ENCODE measurements around the gene ARHGAP6. TPM values are rescaled to one million over a fixed set of nuclear protein-coding genes. Genes with fewer than 3 reads are reported as not detected.

ARHGAP6 gene
- total and polyA plus RNA-seq, 2 experiments from 2014 or later = 0.26 to 0.59 TPM

DNA sequence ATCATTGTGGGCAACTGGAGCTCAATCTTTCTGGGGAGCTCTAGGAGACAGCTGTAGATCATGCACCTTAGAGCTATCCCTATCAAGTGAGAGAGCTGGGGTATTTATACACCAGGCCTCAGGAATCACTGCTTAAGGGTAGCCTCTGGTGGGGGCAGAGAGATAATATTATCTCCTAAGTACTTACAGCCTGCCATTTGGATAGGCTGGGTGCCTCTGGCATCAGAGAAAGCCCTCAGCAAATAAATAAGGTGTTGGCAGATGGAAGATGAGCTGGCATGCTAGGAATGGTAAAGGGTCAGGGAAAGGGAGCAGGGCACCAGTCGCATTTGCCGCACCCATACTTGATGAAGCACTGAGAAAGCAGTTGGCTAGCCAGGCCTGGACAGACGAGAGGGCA is 478.7 kb downstream of the ARHGAP6 start (continued):
- TF ChIP-seq, protein P1, sequence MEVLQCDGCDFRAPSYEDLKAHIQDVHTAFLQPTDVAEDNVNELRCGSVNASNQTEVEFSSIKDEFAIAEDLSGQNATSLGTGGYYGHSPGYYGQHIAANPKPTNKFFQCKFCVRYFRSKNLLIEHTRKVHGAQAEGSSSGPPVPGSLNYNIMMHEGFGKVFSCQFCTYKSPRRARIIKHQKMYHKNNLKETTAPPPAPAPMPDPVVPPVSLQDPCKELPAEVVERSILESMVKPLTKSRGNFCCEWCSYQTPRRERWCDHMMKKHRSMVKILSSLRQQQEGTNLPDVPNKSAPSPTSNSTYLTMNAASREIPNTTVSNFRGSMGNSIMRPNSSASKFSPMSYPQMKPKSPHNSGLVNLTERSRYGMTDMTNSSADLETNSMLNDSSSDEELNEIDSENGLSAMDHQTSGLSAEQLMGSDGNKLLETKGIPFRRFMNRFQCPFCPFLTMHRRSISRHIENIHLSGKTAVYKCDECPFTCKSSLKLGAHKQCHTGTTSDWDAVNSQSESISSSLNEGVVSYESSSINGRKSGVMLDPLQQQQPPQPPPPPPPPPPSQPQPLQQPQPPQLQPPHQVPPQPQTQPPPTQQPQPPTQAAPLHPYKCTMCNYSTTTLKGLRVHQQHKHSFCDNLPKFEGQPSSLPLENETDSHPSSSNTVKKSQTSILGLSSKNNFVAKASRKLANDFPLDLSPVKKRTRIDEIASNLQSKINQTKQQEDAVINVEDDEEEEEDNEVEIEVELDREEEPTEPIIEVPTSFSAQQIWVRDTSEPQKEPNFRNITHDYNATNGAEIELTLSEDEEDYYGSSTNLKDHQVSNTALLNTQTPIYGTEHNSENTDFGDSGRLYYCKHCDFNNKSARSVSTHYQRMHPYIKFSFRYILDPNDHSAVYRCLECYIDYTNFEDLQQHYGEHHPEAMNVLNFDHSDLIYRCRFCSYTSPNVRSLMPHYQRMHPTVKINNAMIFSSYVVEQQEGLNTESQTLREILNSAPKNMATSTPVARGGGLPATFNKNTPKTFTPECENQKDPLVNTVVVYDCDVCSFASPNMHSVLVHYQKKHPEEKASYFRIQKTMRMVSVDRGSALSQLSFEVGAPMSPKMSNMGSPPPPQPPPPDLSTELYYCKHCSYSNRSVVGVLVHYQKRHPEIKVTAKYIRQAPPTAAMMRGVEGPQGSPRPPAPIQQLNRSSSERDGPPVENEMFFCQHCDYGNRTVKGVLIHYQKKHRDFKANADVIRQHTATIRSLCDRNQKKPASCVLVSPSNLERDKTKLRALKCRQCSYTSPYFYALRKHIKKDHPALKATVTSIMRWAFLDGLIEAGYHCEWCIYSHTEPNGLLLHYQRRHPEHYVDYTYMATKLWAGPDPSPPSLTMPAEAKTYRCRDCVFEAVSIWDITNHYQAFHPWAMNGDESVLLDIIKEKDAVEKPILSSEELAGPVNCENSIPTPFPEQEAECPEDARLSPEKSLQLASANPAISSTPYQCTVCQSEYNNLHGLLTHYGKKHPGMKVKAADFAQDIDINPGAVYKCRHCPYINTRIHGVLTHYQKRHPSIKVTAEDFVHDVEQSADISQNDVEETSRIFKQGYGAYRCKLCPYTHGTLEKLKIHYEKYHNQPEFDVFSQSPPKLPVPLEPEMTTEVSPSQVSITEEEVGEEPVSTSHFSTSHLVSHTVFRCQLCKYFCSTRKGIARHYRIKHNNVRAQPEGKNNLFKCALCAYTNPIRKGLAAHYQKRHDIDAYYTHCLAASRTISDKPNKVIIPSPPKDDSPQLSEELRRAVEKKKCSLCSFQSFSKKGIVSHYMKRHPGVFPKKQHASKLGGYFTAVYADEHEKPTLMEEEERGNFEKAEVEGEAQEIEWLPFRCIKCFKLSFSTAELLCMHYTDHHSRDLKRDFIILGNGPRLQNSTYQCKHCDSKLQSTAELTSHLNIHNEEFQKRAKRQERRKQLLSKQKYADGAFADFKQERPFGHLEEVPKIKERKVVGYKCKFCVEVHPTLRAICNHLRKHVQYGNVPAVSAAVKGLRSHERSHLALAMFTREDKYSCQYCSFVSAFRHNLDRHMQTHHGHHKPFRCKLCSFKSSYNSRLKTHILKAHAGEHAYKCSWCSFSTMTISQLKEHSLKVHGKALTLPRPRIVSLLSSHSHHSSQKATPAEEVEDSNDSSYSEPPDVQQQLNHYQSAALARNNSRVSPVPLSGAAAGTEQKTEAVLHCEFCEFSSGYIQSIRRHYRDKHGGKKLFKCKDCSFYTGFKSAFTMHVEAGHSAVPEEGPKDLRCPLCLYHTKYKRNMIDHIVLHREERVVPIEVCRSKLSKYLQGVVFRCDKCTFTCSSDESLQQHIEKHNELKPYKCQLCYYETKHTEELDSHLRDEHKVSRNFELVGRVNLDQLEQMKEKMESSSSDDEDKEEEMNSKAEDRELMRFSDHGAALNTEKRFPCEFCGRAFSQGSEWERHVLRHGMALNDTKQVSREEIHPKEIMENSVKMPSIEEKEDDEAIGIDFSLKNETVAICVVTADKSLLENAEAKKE (CRISPR knock-in tag; IDR thresholded peaks at IDR 0.05) = no peak
- TF ChIP-seq STAT1 (IDR thresholded peaks at IDR 0.05; ENCODE audit: unreplicated experiment) = no peak
- TF ChIP-seq POLR2AphosphoS5 (IDR thresholded peaks at IDR 0.05; ENCODE audit: low read depth) = no peak
- TF ChIP-seq EZH2phosphoT487 (IDR thresholded peaks at IDR 0.05; ENCODE audit: unreplicated experiment) = no peak

DNA sequence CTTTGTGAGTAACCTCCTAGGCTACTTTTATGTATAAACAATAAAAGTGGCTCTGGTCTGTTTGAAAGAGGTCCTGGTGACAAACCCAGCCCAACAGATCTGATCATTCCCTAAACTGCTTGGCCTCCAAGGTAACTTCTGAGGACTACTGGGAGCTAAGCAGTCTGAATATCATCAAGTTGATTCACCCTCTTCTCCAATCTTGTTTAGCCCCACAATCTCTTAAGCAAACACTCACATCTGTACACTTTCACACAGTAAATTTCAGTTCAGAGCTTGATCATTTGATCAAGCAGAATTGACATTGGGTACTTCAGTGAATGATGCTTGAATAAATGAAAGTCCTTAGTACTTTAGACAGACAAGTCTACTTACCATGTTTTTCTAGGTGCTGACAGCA is 479.9 kb downstream of the ARHGAP6 start:
- Histone ChIP-seq H3K4me2 (no peak overlapping the region), H3K27me3 (ENCODE audit: insufficient read depth) (no peaks in the 10 kb centered on the region), H4K20me1 (replicated peaks; ENCODE audit: insufficient read depth) (no peaks in the 10 kb centered on the region), H3K4me1 (ENCODE audit: insufficient read depth) (no peaks in the 10 kb centered on the region), H3K79me2 (replicated peaks; ENCODE audit: insufficient read depth) (no peaks in the 10 kb centered on the region), H3K4me3 (no peak overlapping the region), H3K36me3 (ENCODE audit: insufficient read depth) (no peaks in the 10 kb centered on the region), H3K27ac (ENCODE audit: low read depth) (no peak overlapping the region), H3K9me2 (ENCODE audit: insufficient read depth) (no peaks in the 10 kb centered on the region), H3F3A (replicated peaks; ENCODE audit: low read depth) (no peaks in the 10 kb centered on the region), H2AFZ (no peak overlapping the region)
- Mint-ChIP-seq H3K27me3 (ENCODE audit: insufficient read depth, low read depth, poor library complexity) (no peaks in the 10 kb centered on the region), H3K4me1 (no peaks in the 10 kb centered on the region), H3K9me3 (no peaks in the 10 kb centered on the region), H3K4me3 (no peak overlapping the region), H3K36me3 (ENCODE audit: low read depth) (no peaks in the 10 kb centered on the region), H3K27ac (no peak overlapping the region)
- DNase-seq (ENCODE audit: low spot score) (no peak), ATAC-seq (no peak)
- no peak for TF ChIP-seq JUNB (IDR thresholded peaks at IDR 0.05; ENCODE audit: unreplicated experiment)
- no peak for TF ChIP-seq ZNF331 (CRISPR knock-in tag; IDR thresholded peaks at IDR 0.05; ENCODE audit: low read depth)
- no peak for TF ChIP-seq NANOG (IDR thresholded peaks at IDR 0.05; ENCODE audit: borderline replicate concordance)
- TF ChIP-seq STAT1 (IDR thresholded peaks at IDR 0.05; ENCODE audit: unreplicated experiment) = no peak
- TF ChIP-seq, protein P1 (CRISPR knock-in tag; IDR thresholded peaks at IDR 0.05) = no peak
- no peak for TF ChIP-seq POLR2AphosphoS5 (IDR thresholded peaks at IDR 0.05; ENCODE audit: low read depth)
